H1 (cell line): ENCODE results near the gene CHMP6. TPM values are rescaled to one million over a fixed set of nuclear protein-coding genes. Genes with fewer than 3 reads are reported as not detected.

ENCODE experiments used
- CTCF ChIA-PET: fragments of 300-600 bp; sonication (Branson Sonifier 250); formaldehyde crosslinking; loops from one replicate; lab custom pipeline; 2021; ENCODE audit not compliant: partially characterized antibody; lab: Charles Lee
- POLR2A ChIA-PET: fragments of 300-600 bp; sonication (Branson Sonifier 250); formaldehyde crosslinking; loops from one replicate; lab custom pipeline; 2021; ENCODE audit warnings: inconsistent platforms; ENCODE audit not compliant: partially characterized antibody; lab: Charles Lee
- DNase-seq, 2 experiments: peaks; one replicate each; pipeline versions ENCODE4 v3.0.0 to v3.0.0-alpha.2; 2010 to 2022; ENCODE audit warnings: low spot score in 2 of 2, low read depth in 1 of 2, mixed read lengths in 1 of 2
- FAIRE-seq: peaks from 2 replicates; lab custom pipeline; 2011; peaks lifted over from hg19 to GRCh38; lab: Jason Lieb, UNC
- H2AFZ ChIP-seq: 2 replicates; pipeline ENCODE4 v1.8.1; 2012; ENCODE audit warnings: low read length, inconsistent platforms
- H2AK5ac ChIP-seq: 2 replicates; pipeline ENCODE4 v1.6.1; 2013; ENCODE audit warnings: low read depth, low read length
- H2BK120ac ChIP-seq: replicated peaks from 2 replicates; pipeline ENCODE3; 2013; ENCODE audit warnings: low read depth, low read length, inconsistent platforms
- H2BK12ac ChIP-seq: 2 replicates; pipeline ENCODE4 v1.6.1; 2013; ENCODE audit warnings: low read depth, low read length
- H2BK15ac ChIP-seq: 2 replicates; pipeline ENCODE4 v1.6.1; 2013; ENCODE audit warnings: low read length
- H2BK20ac ChIP-seq: 2 replicates; pipeline ENCODE4 v1.6.1; 2013; ENCODE audit warnings: low read length
- H2BK5ac ChIP-seq: 2 replicates; pipeline ENCODE4 v1.6.1; 2013; ENCODE audit warnings: low read depth, low read length
- H3K14ac ChIP-seq: 2 replicates; pipeline ENCODE4 v1.6.1; 2013; ENCODE audit warnings: inconsistent platforms; ENCODE audit not compliant: insufficient read length
- H3K18ac ChIP-seq: 2 replicates; pipeline ENCODE4 v1.6.1; 2013; ENCODE audit warnings: low read length; ENCODE audit errors: extremely low read depth
- H3K23ac ChIP-seq: 2 replicates; pipeline ENCODE4 v1.6.1; 2013; ENCODE audit warnings: inconsistent platforms; ENCODE audit not compliant: insufficient read length
- H3K23me2 ChIP-seq: 2 replicates; pipeline ENCODE4 v1.6.1; 2013; ENCODE audit warnings: low read depth, low read length
- H3K27ac ChIP-seq: 2 replicates; pipeline ENCODE4 v1.6.1; 2011; ENCODE audit warnings: low read depth, low read length, inconsistent platforms
- H3K27me3 ChIP-seq, 4 experiments: replicated peaks in 1 of 4; 1 replicate in 1 of 4; 2 replicates in 3 of 4; pipeline versions ENCODE4 v1.6.1 to v1.8.1; 2011 to 2013; ENCODE audit warnings: low read length in 3 of 4, mild to moderate bottlenecking in 3 of 4, inconsistent platforms in 2 of 4, mixed read lengths in 2 of 4, moderate library complexity in 1 of 4; ENCODE audit not compliant: control insufficient read depth in 3 of 4, insufficient read depth in 3 of 4; ENCODE audit errors: extremely low read depth in 1 of 4
- H3K36me3 ChIP-seq, 4 experiments: 2 replicates each; pipeline versions ENCODE4 v1.6.1 to v1.8.1; 2011 to 2013; ENCODE audit warnings: mild to moderate bottlenecking in 4 of 4, low read length in 3 of 4, moderate library complexity in 2 of 4, control low read depth in 1 of 4, inconsistent platforms in 1 of 4; ENCODE audit not compliant: insufficient read depth in 4 of 4, control insufficient read depth in 2 of 4
- H3K4ac ChIP-seq: replicated peaks from 2 replicates; pipeline ENCODE3; 2013; ENCODE audit warnings: low read length, low read depth, mixed read lengths, inconsistent platforms; ENCODE audit not compliant: insufficient read length
- H3K4me1 ChIP-seq, 4 experiments: replicated peaks in 1 of 4; 1 replicate in 1 of 4; 2 replicates in 3 of 4; pipeline versions ENCODE4 v1.6.1 to v1.8.1; 2011 to 2013; ENCODE audit warnings: low read length in 3 of 4, inconsistent platforms in 2 of 4, mixed read lengths in 1 of 4; ENCODE audit not compliant: insufficient read depth in 4 of 4, control insufficient read depth in 3 of 4
- H3K4me2 ChIP-seq, 2 experiments: 2 replicates each; pipeline versions ENCODE4 v1.6.1 to v1.8.1; 2011 to 2013; ENCODE audit warnings: low read depth in 2 of 2, low read length in 2 of 2, control low read depth in 1 of 2, inconsistent platforms in 1 of 2, mild to moderate bottlenecking in 1 of 2; ENCODE audit not compliant: insufficient read depth in 1 of 2
- H3K4me3 ChIP-seq, 4 experiments: fragments of 200-600, 300-600 bp in 1 of 4; sonication (generic), shearing (Covaris generic), sonication (Bioruptor Twin) in 1 of 4; 2 replicates each; pipeline versions ENCODE4 v1.5.1 to v1.8.1; 2011 to 2016; ENCODE audit warnings: low read length in 4 of 4, low read depth in 3 of 4, control low read depth in 2 of 4, inconsistent platforms in 2 of 4, mild to moderate bottlenecking in 2 of 4, mixed read lengths in 1 of 4, moderate library complexity in 1 of 4; ENCODE audit not compliant: insufficient read depth in 2 of 4; ENCODE audit errors: extremely low read depth in 1 of 4
- H3K56ac ChIP-seq: replicated peaks from 2 replicates; pipeline ENCODE3; 2013; ENCODE audit warnings: low read depth, mild to moderate bottlenecking, mixed read lengths, low read length, inconsistent platforms; ENCODE audit not compliant: insufficient read length
- H3K79me1 ChIP-seq: 2 replicates; pipeline ENCODE4 v1.6.1; 2013; ENCODE audit warnings: low read depth, low read length, control low read depth
- H3K79me2 ChIP-seq, 2 experiments: 2 replicates each; pipeline versions ENCODE4 v1.6.1 to v1.8.1; 2012 to 2013; ENCODE audit warnings: low read length in 2 of 2, mild to moderate bottlenecking in 2 of 2, inconsistent platforms in 1 of 2; ENCODE audit not compliant: insufficient read depth in 2 of 2, control insufficient read depth in 1 of 2
- H3K9ac ChIP-seq, 4 experiments: replicated peaks in 1 of 4; 1 replicate in 1 of 4; 2 replicates in 3 of 4; pipeline versions ENCODE4 v1.6.1 to v1.8.1; 2011 to 2013; ENCODE audit warnings: low read depth in 3 of 4, low read length in 3 of 4, control low read depth in 2 of 4, mild to moderate bottlenecking in 2 of 4, moderate library complexity in 2 of 4, inconsistent platforms in 1 of 4; ENCODE audit errors: extremely low read depth in 1 of 4
- H3K9me3 ChIP-seq, 2 experiments: 2 replicates each; pipeline versions ENCODE4 v1.6.1 to v1.8.1; 2012 to 2013; ENCODE audit warnings: mild to moderate bottlenecking in 2 of 2, moderate library complexity in 2 of 2, control low read depth in 1 of 2, inconsistent platforms in 1 of 2, low read depth in 1 of 2, low read length in 1 of 2, mixed read lengths in 1 of 2; ENCODE audit not compliant: insufficient read depth in 2 of 2
- H4K20me1 ChIP-seq, 2 experiments: replicated peaks in 1 of 2; 2 replicates each; pipeline versions ENCODE3 to v1.8.1; 2011 to 2013; ENCODE audit warnings: inconsistent platforms in 2 of 2, low read length in 2 of 2, mild to moderate bottlenecking in 1 of 2; ENCODE audit not compliant: insufficient read depth in 2 of 2, control insufficient read depth in 1 of 2
- H4K5ac ChIP-seq: 2 replicates; pipeline ENCODE4 v1.6.1; 2013; ENCODE audit warnings: low read length, low read depth, mixed read lengths, inconsistent platforms; ENCODE audit not compliant: insufficient read length
- H4K8ac ChIP-seq: 2 replicates; pipeline ENCODE4 v1.8.0; 2013; ENCODE audit warnings: mild to moderate bottlenecking, moderate library complexity, low read length, inconsistent platforms; ENCODE audit not compliant: insufficient read depth; ENCODE audit errors: extremely low read depth
- H4K91ac ChIP-seq: replicated peaks from 2 replicates; pipeline ENCODE3; 2013; ENCODE audit warnings: low read length, mixed read lengths, inconsistent platforms; ENCODE audit not compliant: insufficient read length
- ASH2L ChIP-seq: fragments of 200-600, 300-600 bp; sonication (generic); IDR thresholded peaks from one replicate; pipeline ENCODE4 v1.7.1; 2017; ENCODE audit warnings: low read length
- BRCA1 ChIP-seq: IDR thresholded peaks from 2 replicates; pipeline ENCODE4 v1.6.1; 2012; ENCODE audit warnings: low read depth, low read length, improper control_type of control experiment
- CBX5 ChIP-seq: fragments of 300-800, 300-1000 bp; sonication (generic); IDR thresholded peaks from 2 replicates; pipeline ENCODE4 v1.7.1; 2016; ENCODE audit warnings: antibody characterized with exemption, low read length, low read depth
- CREB1 ChIP-seq: IDR thresholded peaks from 2 replicates; pipeline ENCODE4 v1.6.1; 2012; ENCODE audit warnings: inconsistent platforms
- EP300 ChIP-seq, 2 experiments: IDR thresholded peaks; 1 replicate in 1 of 2; 2 replicates in 1 of 2; pipeline ENCODE4 v1.6.1; 2011 to 2012; ENCODE audit warnings: low read depth in 2 of 2, low read length in 2 of 2, mild to moderate bottlenecking in 2 of 2, borderline replicate concordance in 1 of 2, inconsistent platforms in 1 of 2, moderate library complexity in 1 of 2
- HDAC6 ChIP-seq: IDR thresholded peaks from one replicate; pipeline ENCODE4 v1.7.1; 2012; ENCODE audit warnings: low read depth, mild to moderate bottlenecking, inconsistent platforms, low read length, moderate library complexity
- KDM4A ChIP-seq: IDR thresholded peaks from one replicate; pipeline ENCODE4 v1.7.1; 2012; ENCODE audit warnings: low read depth, mild to moderate bottlenecking, moderate library complexity, low read length, inconsistent platforms; ENCODE audit not compliant: severe bottlenecking
- POLR2A ChIP-seq, 2 experiments: IDR thresholded peaks; 1 replicate in 1 of 2; 2 replicates in 1 of 2; pipeline ENCODE4 v1.6.1; 2011; ENCODE audit warnings: low read depth in 2 of 2, low read length in 2 of 2, mild to moderate bottlenecking in 2 of 2; ENCODE audit errors: control extremely low read depth in 1 of 2
- RBBP5 ChIP-seq: IDR thresholded peaks from 2 replicates; pipeline ENCODE4 v1.7.1; 2012; ENCODE audit warnings: low read depth, mild to moderate bottlenecking, inconsistent platforms, low read length, moderate library complexity, borderline replicate concordance
- SIRT6 ChIP-seq: IDR thresholded peaks from one replicate; pipeline ENCODE4 v1.7.1; 2012; ENCODE audit warnings: low read length, inconsistent platforms
- SRF ChIP-seq: IDR thresholded peaks from 2 replicates; pipeline ENCODE4 v1.6.1; 2011; ENCODE audit warnings: mild to moderate bottlenecking, low read depth, low read length, moderate library complexity
- TBP ChIP-seq: IDR thresholded peaks from 2 replicates; pipeline ENCODE4 v1.6.1; 2011; ENCODE audit warnings: low read depth, low read length, improper control_type of control experiment
- WGBS, 2 experiments: shearing (Covaris generic) in 1 of 2; methylation state at CpG; one replicate each; pipeline versions ENCODE4 v1.1.6 to v1.1.7; 2013 to 2015; ENCODE audit warnings: low lambda C conversion rate in 2 of 2, mixed read lengths in 2 of 2, inconsistent platforms in 1 of 2, low coverage in 1 of 2, missing lambda C conversion rate in 1 of 2; ENCODE audit not compliant: insufficient replicate concordance in 2 of 2, insufficient coverage in 1 of 2, insufficient read length in 1 of 2; ENCODE audit errors: extremely low coverage in 1 of 2, missing lambda C conversion rate in 1 of 2; 5-methylcytosine and 5-hydroxymethylcytosine counted together
- polyA plus RNA-seq, 7 experiments: library from polyadenylated mRNA; depleted of rRNA in 3 of 7; stranded (reverse) in 5 of 7; unstranded in 2 of 7; fragments of >200 nt in 5 of 7; fragments of 200-250 nt in 2 of 7; gene quantifications; 1 replicate in 5 of 7; 2 replicates in 1 of 7; 4 replicates in 1 of 7; pipeline versions ENCODE4 v1.2.1 to v1.2.3, GENCODE V29; 2011 to 2013; ENCODE audit warnings: missing spikeins in 2 of 7, mixed read lengths in 2 of 7
- total RNA-seq: library from RNA; stranded (reverse); fragmentation: NEBNext Ultra II Directional; extraction: Animal tissue kit (Norgen Biotek cat#: 25700); gene quantifications from 2 replicates; pipeline ENCODE4 v1.2.1, GENCODE V29; 2021

CHMP6 gene
- total and polyA plus RNA-seq, 2 of the 8 experiments (the other 6 are each of a cell fraction or from before 2014, with no cell fraction given), result 15.7 to 24.3 TPM

DNA sequence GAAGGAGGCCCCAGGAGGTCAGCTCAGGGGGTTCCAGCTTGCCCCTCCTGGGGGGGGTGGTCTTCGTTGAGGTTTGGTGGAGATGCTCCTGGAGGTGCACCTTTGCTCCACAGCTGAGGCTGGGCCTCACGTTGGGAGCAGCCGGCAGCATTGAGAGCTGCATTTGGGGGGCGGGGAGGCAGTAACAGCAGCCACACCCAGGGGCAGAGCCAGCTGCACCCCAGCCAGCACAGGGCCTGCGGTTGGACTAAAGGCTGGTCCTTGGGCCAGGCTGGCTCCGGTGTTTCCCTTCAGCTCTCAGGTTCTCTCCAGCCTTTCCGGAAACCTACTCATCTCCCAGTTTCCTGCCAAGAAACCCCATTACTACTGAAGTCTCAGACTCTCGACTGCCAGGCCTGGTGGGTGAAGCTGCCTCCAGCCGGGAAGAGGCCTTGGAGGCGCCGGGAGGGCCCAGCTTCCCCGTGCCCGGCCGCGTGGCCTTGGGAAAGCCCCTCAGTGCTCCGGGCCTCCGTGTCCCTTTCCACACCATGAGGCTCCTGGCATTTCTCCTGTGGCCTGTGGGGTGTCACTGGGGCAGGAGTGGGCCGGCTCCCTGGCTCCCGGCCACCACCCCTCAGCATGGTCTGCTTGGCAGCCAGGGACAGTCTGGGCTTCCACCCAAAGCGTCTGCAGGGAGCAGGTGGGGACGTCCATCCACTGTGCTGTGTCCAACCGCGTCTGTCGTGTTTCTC, 29.3 kb downstream of the CHMP6 start:
- Histone ChIP-seq H3K9me3 (no peaks in the 10 kb centered on the region), H3K4me1 (peaks cover 0 to 3% (median under 1%) of the 10 kb centered on the region in 4 experiments; a peak in 4 of 7 replicates), H4K5ac (no peak overlapping the region), H2BK120ac (no peak overlapping the region), H3K9ac (no peak overlapping the region), H3K23ac (no peak overlapping the region), H3K36me3 (no peaks in the 10 kb centered on the region), H2BK20ac (no peak overlapping the region), H3K4me3 (no peak overlapping the region), H3K79me2 (no peaks in the 10 kb centered on the region), H3K56ac (no peak overlapping the region), H4K91ac (no peak overlapping the region), H3K14ac (no peak overlapping the region), H3K79me1 (no peaks in the 10 kb centered on the region), H3K4ac (no peak overlapping the region), H2AK5ac (no peak overlapping the region), H3K4me2 (no peak overlapping the region), H2BK5ac (no peak overlapping the region), H3K18ac (no peak overlapping the region), H3K27me3 (no peaks in the 10 kb centered on the region), H2BK12ac (peak overlapping the region; percentile 43; the same call in 1 of the 2 replicates), H3K23me2 (no peaks in the 10 kb centered on the region), H2AFZ (no peak overlapping the region), H4K8ac (peak overlapping the region; percentile 35; the same call in 1 of the 2 replicates), H2BK15ac (no peak overlapping the region), H3K27ac (no peak overlapping the region), H4K20me1 (no peaks in the 10 kb centered on the region)
- no peak for DNase-seq
- WGBS, 2 experiments, result 93% methylated on average over 23 of the region's 24 CpGs; no CpG with 5 or more reads in 1 of the 2 experiments
- ChIA-PET POLR2A (interaction anchor here (0.6 to 4.6 kb wide), 4 partner anchors 10 to 857 kb away, joined by 3 to 24 read pairs (median 3); partner anchors contain the start of gene BAIAP2), CTCF (interaction anchor here (0.9 to 12.9 kb wide), 10 partner anchors 11 to 92 kb away, joined by 3 to 110 read pairs (median 4); no protein-coding TSS in a partner anchor)
- no peak for FAIRE-seq
- TF ChIP-seq SRF (no peak), CBX5 (no peak), ASH2L (no peak), SIRT6 (no peak), POLR2A (IDR thresholded peaks at IDR 0.05; ENCODE audit: control extremely low read depth in 1 of 2, low read depth in 2 of 2, low read length in 2 of 2) (no peak), BRCA1 (no peak), CREB1 (no peak), RBBP5 (no peak), KDM4A (no peak), EP300 (IDR thresholded peaks at IDR 0.05; ENCODE audit: borderline replicate concordance in 1 of 2, low read depth in 2 of 2, low read length in 2 of 2) (no peak), TBP (no peak), HDAC6 (no peak)
